CD14-positive monocyte (primary cell): ENCODE results near the gene PLXNA1. TPM values are rescaled to one million over a fixed set of nuclear protein-coding genes. Genes with fewer than 3 reads are reported as not detected.

ENCODE experiments used
- DNase-seq, 3 donors: peaks; one replicate each; pipeline ENCODE4 v3.0.0-alpha.2; 2011 to 2022
- H2AFZ ChIP-seq: 2 replicates; pipeline ENCODE4 v1.6.0; 2012; ENCODE audit warnings: mild to moderate bottlenecking, low read depth, low read length, inconsistent platforms; ENCODE audit not compliant: insufficient read depth, poor library complexity, severe bottlenecking
- H3K27ac ChIP-seq, 2 donors: 1 replicate in 1 of 2; 2 replicates in 1 of 2; pipeline ENCODE4 v1.5.1; 2012 to 2013; ENCODE audit warnings: low read length in 2 of 2, control low read depth in 1 of 2, inconsistent platforms in 1 of 2, low read depth in 1 of 2, mild to moderate bottlenecking in 1 of 2
- H3K27me3 ChIP-seq, 2 donors: one replicate each; pipeline versions ENCODE4 v1.6.0 to v1.6.1; 2011 to 2013; ENCODE audit warnings: low read length in 2 of 2; ENCODE audit not compliant: control insufficient read depth in 2 of 2, insufficient read depth in 2 of 2
- H3K36me3 ChIP-seq, 2 donors: replicated peaks in 1 of 2; 1 replicate in 1 of 2; 2 replicates in 1 of 2; pipeline versions ENCODE4 v1.5.1 to v1.6.1; 2012 to 2013; ENCODE audit warnings: low read length in 2 of 2, control low read depth in 1 of 2, inconsistent platforms in 1 of 2, mild to moderate bottlenecking in 1 of 2; ENCODE audit not compliant: insufficient read depth in 2 of 2, control insufficient read depth in 1 of 2
- H3K4me1 ChIP-seq, 2 donors: 1 replicate in 1 of 2; 2 replicates in 1 of 2; pipeline versions ENCODE4 v1.5.1 to v1.6.1; 2012 to 2013; ENCODE audit warnings: low read length in 2 of 2, control low read depth in 1 of 2, inconsistent platforms in 1 of 2, mild to moderate bottlenecking in 1 of 2, moderate library complexity in 1 of 2; ENCODE audit not compliant: insufficient read depth in 2 of 2, control insufficient read depth in 1 of 2
- H3K4me2 ChIP-seq: replicated peaks from 2 replicates; pipeline ENCODE3; 2012; ENCODE audit warnings: low read length, moderate library complexity, mild to moderate bottlenecking; ENCODE audit not compliant: poor library complexity, severe bottlenecking; ENCODE audit errors: extremely low read depth
- H3K4me3 ChIP-seq, 3 experiments: fragments of 200-600 bp in 1 of 3; sonication (generic) in 1 of 3; replicated peaks in 1 of 3; 1 replicate in 2 of 3; 2 replicates in 1 of 3; pipeline ENCODE4 v1.5.1; 2011 to 2013; ENCODE audit warnings: low read length in 3 of 3, mild to moderate bottlenecking in 3 of 3, control low read depth in 2 of 3, low read depth in 2 of 3, inconsistent platforms in 1 of 3, moderate library complexity in 1 of 3
- H3K79me2 ChIP-seq: 2 replicates; pipeline ENCODE4 v1.6.0; 2012; ENCODE audit warnings: mild to moderate bottlenecking, control low read depth, inconsistent platforms, low read length, moderate library complexity; ENCODE audit not compliant: insufficient read depth
- H3K9ac ChIP-seq: 2 replicates; pipeline ENCODE4 v1.6.0; 2017; ENCODE audit warnings: low read length, mild to moderate bottlenecking; ENCODE audit not compliant: insufficient read depth, poor library complexity, severe bottlenecking
- H3K9me3 ChIP-seq, 2 donors: replicated peaks in 1 of 2; 1 replicate in 1 of 2; 2 replicates in 1 of 2; pipeline versions ENCODE4 v1.5.1 to v1.6.1; 2012 to 2013; ENCODE audit warnings: low read length in 2 of 2, control low read depth in 1 of 2; ENCODE audit not compliant: control insufficient read depth in 1 of 2, insufficient read depth in 1 of 2
- H4K20me1 ChIP-seq: 2 replicates; pipeline ENCODE4 v1.6.0; 2012; ENCODE audit warnings: mild to moderate bottlenecking, low read length, control low read depth, moderate library complexity; ENCODE audit not compliant: insufficient read depth
- H3K27ac Mint-ChIP-seq, 7 donors: one replicate each; pipeline ENCODE4 v1.8.0; 2020; ENCODE audit warnings: mild to moderate bottlenecking in 7 of 7, mixed read lengths in 7 of 7, moderate library complexity in 6 of 7, inconsistent platforms in 2 of 7
- H3K27me3 Mint-ChIP-seq, 3 donors: one replicate each; pipeline ENCODE4 v1.8.0; 2021 to 2022; ENCODE audit warnings: low read depth in 3 of 3, mild to moderate bottlenecking in 3 of 3, mixed read lengths in 3 of 3, moderate library complexity in 3 of 3, inconsistent platforms in 1 of 3
- H3K36me3 Mint-ChIP-seq, 2 donors: one replicate each; pipeline ENCODE4 v1.8.0; 2020; ENCODE audit warnings: mixed read lengths in 2 of 2, inconsistent platforms in 1 of 2, mild to moderate bottlenecking in 1 of 2
- H3K4me1 Mint-ChIP-seq: one replicate; pipeline ENCODE4 v1.8.0; 2020; ENCODE audit warnings: mild to moderate bottlenecking, mixed read lengths
- H3K4me3 Mint-ChIP-seq, 2 donors: one replicate each; pipeline ENCODE4 v1.8.0; 2020; ENCODE audit warnings: mild to moderate bottlenecking in 2 of 2, mixed read lengths in 2 of 2, moderate library complexity in 1 of 2
- H3K9me3 Mint-ChIP-seq, 7 donors: one replicate each; pipeline ENCODE4 v1.8.0; 2020 to 2022; ENCODE audit warnings: mixed read lengths in 7 of 7, mild to moderate bottlenecking in 6 of 7, moderate library complexity in 6 of 7, inconsistent platforms in 2 of 7
- WGBS: methylation state at CpG from one replicate; pipeline ENCODE4 v1.1.5; 2013; ENCODE audit warnings: missing lambda C conversion rate; ENCODE audit not compliant: insufficient coverage; 5-methylcytosine and 5-hydroxymethylcytosine counted together
- intact Hi-C, 2 donors: fragments of 100-400 bp; cut with micrococcal nuclease; formaldehyde crosslinking; loops; one replicate each; pipeline versions ENCODE4 v1.15.0 to v1.15.1; 2023
- polyA plus RNA-seq, 3 donors: library from polyadenylated mRNA; depleted of rRNA in 1 of 3; unstranded in 2 of 3; stranded (reverse) in 1 of 3; fragments of 300-500 nt in 2 of 3; fragments of >200 nt in 1 of 3; fragmentation: Illumina TruSeq in 2 of 3; gene quantifications; 1 replicate in 2 of 3; 2 replicates in 1 of 3; pipeline ENCODE4 v1.2.3, GENCODE V29; 2012 to 2021
- TF ChIP-seq, protein P1 (sequence below): fragments of 200-600 bp; IDR thresholded peaks from one replicate; pipeline ENCODE4 v1.8.0; 2022; ENCODE audit warnings: antibody characterized with exemption, mild to moderate bottlenecking

The PLXNA1 gene
- polyA plus RNA-seq, 3 donors: 2.7 TPM; not detected in 2

DNA sequence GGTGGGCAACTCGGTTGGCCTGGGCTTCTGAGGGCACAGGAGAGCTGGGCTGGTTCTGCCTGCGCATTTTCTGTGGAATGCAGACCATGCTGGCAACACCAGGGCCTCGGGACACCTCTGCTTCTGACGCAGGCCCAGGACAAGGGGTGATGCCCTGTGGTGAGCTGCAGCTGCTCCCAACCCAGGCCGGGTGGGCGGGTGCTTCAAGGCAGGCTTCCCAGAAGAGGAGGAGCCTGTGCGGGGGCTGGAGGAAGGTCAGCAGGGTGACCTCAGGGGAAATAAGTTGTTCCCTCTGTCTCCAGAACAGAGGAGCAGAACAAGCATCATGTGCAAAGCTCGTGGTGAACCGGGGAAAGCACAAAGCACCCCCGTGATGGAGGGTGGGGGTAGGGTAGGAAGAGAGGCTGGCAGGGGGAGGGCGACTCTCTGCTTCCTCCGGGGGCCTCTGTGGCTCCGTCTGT lies 11.0 kb upstream of the PLXNA1 start:
- H3K4me2 ChIP-seq: no peak overlapping the region
- H3K4me3 Mint-ChIP-seq: peak overlapping the region in 1 of 2 donors; percentile 42

DNA sequence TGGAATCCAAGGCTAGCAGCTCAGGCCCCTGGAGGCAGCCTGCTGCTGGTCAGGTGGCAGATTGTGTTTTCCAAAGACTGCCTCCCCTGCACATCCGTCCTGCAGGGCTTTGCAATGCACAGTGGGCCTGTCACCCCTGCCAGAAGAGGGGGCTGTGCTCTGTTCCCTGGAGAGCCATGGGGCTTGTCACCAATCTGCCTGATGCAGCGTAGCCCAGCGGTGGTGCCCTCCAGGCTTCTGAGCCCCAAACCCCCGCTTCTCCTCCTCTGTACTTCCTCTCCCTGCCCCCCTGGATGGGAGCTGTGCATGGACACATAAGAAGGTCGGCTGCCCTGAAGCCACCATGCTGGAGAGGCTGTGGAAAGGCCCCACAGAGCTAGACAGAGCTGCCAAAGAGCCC lies 10.0 kb upstream of the PLXNA1 start:
- Histone ChIP-seq H3K9ac (no peak overlapping the region), H3K4me2 (no peak overlapping the region), H3K27ac (no peak overlapping the region), H3K4me1 (no peaks in the 10 kb centered on the region), H3K79me2 (no peaks in the 10 kb centered on the region), H2AFZ (no peak overlapping the region), H3K9me3 (peaks cover 4 to 18% of the 10 kb centered on the region in 2 donors), H3K36me3 (no peaks in the 10 kb centered on the region), H3K4me3 (no peak overlapping the region), H3K27me3 (peaks cover 0 to 32% of the 10 kb centered on the region in 2 donors), H4K20me1 (no peaks in the 10 kb centered on the region)
- Mint-ChIP-seq H3K36me3 (no peaks in the 10 kb centered on the region), H3K27ac (no peak overlapping the region), H3K4me1 (no peaks in the 10 kb centered on the region), H3K4me3 (no peak overlapping the region), H3K9me3 (peaks cover 7 to 19% (median 17%) of the 10 kb centered on the region in 7 donors), H3K27me3 (peaks cover 7 to 64% (median 41%) of the 10 kb centered on the region in 3 donors)
- no peak for DNase-seq
- intact Hi-C loops: loop anchor here in 1 of 2 donors (5.0 kb wide), 1 partner anchor 51 kb away; no protein-coding TSS in a partner anchor
- TF ChIP-seq, protein P1, sequence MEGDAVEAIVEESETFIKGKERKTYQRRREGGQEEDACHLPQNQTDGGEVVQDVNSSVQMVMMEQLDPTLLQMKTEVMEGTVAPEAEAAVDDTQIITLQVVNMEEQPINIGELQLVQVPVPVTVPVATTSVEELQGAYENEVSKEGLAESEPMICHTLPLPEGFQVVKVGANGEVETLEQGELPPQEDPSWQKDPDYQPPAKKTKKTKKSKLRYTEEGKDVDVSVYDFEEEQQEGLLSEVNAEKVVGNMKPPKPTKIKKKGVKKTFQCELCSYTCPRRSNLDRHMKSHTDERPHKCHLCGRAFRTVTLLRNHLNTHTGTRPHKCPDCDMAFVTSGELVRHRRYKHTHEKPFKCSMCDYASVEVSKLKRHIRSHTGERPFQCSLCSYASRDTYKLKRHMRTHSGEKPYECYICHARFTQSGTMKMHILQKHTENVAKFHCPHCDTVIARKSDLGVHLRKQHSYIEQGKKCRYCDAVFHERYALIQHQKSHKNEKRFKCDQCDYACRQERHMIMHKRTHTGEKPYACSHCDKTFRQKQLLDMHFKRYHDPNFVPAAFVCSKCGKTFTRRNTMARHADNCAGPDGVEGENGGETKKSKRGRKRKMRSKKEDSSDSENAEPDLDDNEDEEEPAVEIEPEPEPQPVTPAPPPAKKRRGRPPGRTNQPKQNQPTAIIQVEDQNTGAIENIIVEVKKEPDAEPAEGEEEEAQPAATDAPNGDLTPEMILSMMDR: no peak
- 87% methylated on average over 4 of the region's 5 CpGs for WGBS

More for the DNA sequence above, 11.0 kb upstream of the PLXNA1 start:
- Histone ChIP-seq H3K27me3 (peaks cover 0 to 36% of the 10 kb centered on the region in 2 donors), H4K20me1 (no peaks in the 10 kb centered on the region), H3K9me3 (peaks cover 4 to 18% of the 10 kb centered on the region in 2 donors), H2AFZ (no peak overlapping the region), H3K4me3 (no peak overlapping the region), H3K36me3 (no peaks in the 10 kb centered on the region), H3K9ac (no peak overlapping the region), H3K4me1 (no peaks in the 10 kb centered on the region), H3K27ac (no peak overlapping the region), H3K79me2 (no peaks in the 10 kb centered on the region)
- Mint-ChIP-seq H3K27ac (no peak overlapping the region), H3K9me3 (peaks cover 7 to 19% (median 17%) of the 10 kb centered on the region in 7 donors), H3K27me3 (peaks cover 11 to 63% (median 42%) of the 10 kb centered on the region in 3 donors), H3K4me1 (no peaks in the 10 kb centered on the region), H3K36me3 (no peaks in the 10 kb centered on the region)
- TF ChIP-seq, protein P1: no peak
- DNase-seq: peak in 2 of 3 donors; percentile 7 to 31
- 44% methylated on average over 10 of the region's 13 CpGs for WGBS
- intact Hi-C loops: loop anchor here in 1 of 2 donors (5.0 kb wide), 1 partner anchor 50 kb away; no protein-coding TSS in a partner anchor
